ENCODE results near the gene KMT2E.
"Not testable (repeated sequence)": the region's sequence is repeated elsewhere in the genome, so short reads cannot be mapped to it uniquely, and the experiment has no call there.

Gene KMT2E

DNA sequence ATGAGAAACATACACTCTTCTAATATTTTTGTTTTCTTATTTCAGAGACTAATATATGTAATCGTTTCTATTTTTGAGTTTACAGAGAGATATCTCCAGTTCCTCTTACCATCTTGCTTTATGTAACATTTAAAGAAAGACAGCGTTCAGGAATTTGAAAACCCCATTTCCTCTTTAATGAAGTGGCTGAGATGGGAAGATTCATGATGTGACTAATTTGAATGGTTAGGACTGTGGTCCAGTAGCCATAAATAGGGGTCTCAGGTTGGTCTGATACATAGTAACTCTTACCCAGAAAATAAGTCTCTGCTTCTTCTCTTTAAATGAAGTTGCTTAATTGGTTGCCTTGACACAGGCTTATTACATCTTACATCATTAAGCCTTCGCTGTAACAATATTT, 6.9 kb downstream of the KMT2E start:
- Histone ChIP-seq H3K36me3 (ENCODE audit: insufficient read depth, low read length) (no peaks in the 10 kb centered on the region), H3K9ac (ENCODE audit: low read depth, low read length) (no peak overlapping the region), H3K4me1 (ENCODE audit: insufficient read depth, low read length) (peaks cover 9% of the 10 kb centered on the region; the same call in 1 of the 2 replicates), H3K9me3 (ENCODE audit: control insufficient read depth, insufficient read depth, low read length) (no peaks in the 10 kb centered on the region)

DNA sequence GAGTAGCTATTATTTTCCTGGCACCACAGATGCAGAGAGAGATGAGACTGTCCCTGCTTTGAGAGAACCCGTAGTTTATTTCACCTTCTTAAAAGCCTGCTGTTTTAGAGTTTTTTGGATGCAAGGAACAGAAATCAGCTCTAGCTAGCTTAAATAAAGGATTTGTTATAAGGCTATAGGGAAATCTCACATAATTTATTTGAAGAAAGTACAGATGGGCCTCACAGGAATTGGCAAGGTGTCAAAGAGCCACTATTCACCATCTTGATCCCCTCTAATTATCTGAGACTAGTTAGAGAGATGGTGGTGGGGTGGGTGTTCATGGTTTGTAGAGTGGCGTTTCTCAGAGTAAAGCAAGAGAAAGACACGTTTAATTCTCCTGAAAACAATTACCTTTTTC, 7.3 kb downstream of the KMT2E start:
- H3K9ac ChIP-seq (ENCODE audit: low read depth, low read length) = no peak overlapping the region
- no peaks in the 10 kb centered on the region for H3K36me3 ChIP-seq (ENCODE audit: insufficient read depth, low read length)
- H3K4me1 ChIP-seq (ENCODE audit: insufficient read depth, low read length) = peaks cover 9% of the 10 kb centered on the region; the same call in 1 of the 2 replicates
- H3K9me3 ChIP-seq (ENCODE audit: control insufficient read depth, insufficient read depth, low read length) = no peaks in the 10 kb centered on the region

DNA sequence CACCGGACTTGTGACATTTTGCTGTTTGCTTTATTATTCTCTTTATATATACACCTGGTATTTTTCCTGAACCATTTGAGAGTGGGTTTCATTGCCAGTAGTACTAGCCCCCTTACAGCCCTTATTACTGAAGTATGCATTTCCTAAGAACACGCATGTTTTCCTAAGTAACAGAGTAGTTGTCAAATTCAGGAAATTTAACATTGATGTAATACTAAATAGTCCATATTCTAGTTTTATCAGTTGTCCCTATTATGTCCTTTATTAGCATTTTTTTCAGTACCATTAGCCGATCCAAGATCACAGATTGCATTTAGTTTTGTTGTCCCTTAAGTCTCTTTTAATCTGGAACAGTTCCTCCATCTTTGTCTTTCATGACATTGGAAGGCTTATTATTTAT, 8.0 kb downstream of the KMT2E start:
- no peak overlapping the region for H3K9ac ChIP-seq (ENCODE audit: low read depth, low read length)
- no peaks in the 10 kb centered on the region for H3K36me3 ChIP-seq (ENCODE audit: insufficient read depth, low read length)
- peaks cover 9% of the 10 kb centered on the region; the same call in 1 of the 2 replicates for H3K4me1 ChIP-seq (ENCODE audit: insufficient read depth, low read length)
- no peaks in the 10 kb centered on the region for H3K9me3 ChIP-seq (ENCODE audit: control insufficient read depth, insufficient read depth, low read length)

DNA sequence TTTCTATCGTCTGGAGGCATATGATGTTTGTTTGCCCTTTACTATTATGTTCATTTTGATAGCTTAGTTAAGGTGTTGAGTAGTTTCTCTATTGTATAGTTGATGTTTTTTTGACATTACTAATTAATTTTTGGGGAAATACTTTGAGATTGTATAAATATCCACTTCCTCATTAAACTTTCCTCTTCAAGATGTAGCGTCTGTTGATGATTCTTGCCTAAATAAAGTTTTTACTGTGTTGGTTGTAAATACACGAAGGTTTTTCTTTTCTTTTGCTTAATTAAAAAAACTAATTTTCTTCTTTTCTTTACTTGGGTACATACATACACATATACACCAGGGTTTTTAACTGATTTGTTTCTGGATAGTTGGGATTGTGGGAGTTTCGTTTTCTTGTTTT, 8.5 kb downstream of the KMT2E start:
- Histone ChIP-seq H3K9me3 (ENCODE audit: control insufficient read depth, insufficient read depth, low read length) (no peaks in the 10 kb centered on the region), H3K36me3 (ENCODE audit: insufficient read depth, low read length) (no peaks in the 10 kb centered on the region), H3K4me1 (ENCODE audit: insufficient read depth, low read length) (peaks cover 5% of the 10 kb centered on the region; the same call in 1 of the 2 replicates), H3K9ac (ENCODE audit: low read depth, low read length) (no peak overlapping the region)

DNA sequence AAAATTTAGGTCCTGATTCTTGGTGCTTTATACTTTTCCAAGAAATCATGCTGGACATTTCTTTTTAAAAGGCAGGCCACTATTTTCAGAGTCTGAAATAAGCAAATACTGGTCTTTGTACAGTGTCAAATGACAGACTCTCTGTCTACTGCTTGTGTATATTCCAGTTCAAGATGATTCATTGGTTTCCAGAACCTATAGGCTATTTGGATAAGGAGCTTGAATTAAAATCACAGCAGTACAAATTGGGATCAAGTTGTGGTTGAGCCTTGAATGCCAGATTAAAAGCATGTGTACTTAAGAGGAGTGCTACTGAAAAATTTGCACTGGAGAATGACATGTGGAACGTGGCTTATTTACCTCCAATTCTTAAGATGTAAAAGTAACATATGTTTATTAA, 10.7 kb downstream of the KMT2E start:
- Histone ChIP-seq H3K9ac (ENCODE audit: low read depth, low read length) (no peak overlapping the region; the same call in 1 of the 2 replicates), H3K36me3 (ENCODE audit: insufficient read depth, low read length) (no peaks in the 10 kb centered on the region), H3K9me3 (ENCODE audit: control insufficient read depth, insufficient read depth, low read length) (no peaks in the 10 kb centered on the region), H3K4me1 (ENCODE audit: insufficient read depth, low read length) (no peaks in the 10 kb centered on the region)

DNA sequence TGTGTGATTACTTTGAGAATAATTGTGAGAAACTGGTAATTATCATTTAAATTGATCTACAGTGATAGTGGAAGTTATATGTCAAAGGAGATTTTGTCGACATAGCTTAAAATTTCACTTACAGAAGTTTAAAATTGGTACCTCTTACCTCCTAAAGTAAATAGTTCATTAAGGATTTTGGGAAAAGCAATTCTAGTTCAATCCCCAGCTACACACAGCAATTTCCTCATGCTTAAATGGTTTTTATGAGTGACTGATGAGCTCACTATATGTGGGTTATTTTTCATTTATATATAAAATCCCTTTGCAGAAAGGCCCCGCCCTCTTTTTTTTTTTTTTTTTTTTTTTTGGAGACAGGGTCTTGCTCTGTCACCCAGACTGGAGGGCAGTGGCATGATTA, 12.7 kb downstream of the KMT2E start:
- Histone ChIP-seq H3K36me3 (ENCODE audit: insufficient read depth, low read length) (no peaks in the 10 kb centered on the region), H3K9ac (ENCODE audit: low read depth, low read length) (no peak overlapping the region), H3K4me1 (ENCODE audit: insufficient read depth, low read length) (no peaks in the 10 kb centered on the region), H3K9me3 (ENCODE audit: control insufficient read depth, insufficient read depth, low read length) (no peaks in the 10 kb centered on the region)

DNA sequence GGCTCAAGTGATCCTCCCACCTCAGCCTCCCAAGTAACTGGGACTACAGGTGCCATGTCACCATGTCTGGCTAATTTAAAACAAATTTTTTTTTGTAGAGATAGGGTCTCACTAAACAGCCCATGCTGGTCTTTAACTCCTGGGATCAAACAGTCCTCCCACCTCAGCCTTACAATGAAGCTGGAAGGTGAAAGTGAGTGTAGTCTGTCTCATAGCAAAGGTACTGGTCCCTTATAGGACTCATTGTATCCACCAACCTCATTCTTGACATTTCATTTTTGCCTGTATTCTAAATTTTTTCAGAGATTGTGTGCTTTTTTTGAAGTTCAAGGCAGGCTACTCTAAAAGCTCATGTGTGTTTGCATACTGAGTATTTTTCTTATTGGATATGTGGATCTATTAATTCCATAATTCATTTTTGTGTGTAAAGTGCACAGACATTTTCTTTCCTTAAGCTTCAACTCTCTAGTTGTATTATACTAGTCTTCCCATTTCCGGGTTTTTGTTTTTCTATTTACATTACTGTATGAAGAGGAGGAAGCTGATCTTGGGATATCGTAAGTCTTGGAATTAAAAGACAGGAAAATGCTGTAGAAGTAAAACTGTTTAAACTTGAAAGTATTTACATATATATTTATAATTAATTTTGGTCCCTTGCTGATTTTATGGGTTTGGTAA, 13.3 kb downstream of the KMT2E start:
- H3K4me1 ChIP-seq (ENCODE audit: insufficient read depth, low read length) = no peaks in the 10 kb centered on the region
- no peaks in the 10 kb centered on the region for H3K9me3 ChIP-seq (ENCODE audit: control insufficient read depth, insufficient read depth, low read length)
- no peak overlapping the region for H3K9ac ChIP-seq (ENCODE audit: low read depth, low read length)
- H3K36me3 ChIP-seq (ENCODE audit: insufficient read depth, low read length) = no peaks in the 10 kb centered on the region

DNA sequence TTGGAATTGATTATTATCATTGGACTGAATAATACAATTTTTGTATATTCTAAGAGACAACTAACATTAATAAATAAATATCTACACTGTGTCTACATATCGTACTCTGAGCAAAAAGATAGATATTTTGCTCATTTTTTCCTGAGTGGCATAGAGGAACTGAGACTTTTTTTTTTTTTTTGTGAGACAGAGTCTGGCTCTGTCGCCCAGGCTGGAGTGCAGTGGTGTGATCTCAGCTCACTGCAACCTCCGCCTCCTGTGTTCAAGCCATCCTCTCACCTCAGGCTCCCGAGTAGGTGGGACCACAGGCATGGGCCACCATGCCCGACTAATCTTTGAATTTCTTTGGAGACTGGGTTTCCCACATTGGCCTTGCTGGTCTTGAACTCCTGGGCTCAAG, 14.0 kb downstream of the KMT2E start:
- no peaks in the 10 kb centered on the region for H3K9me3 ChIP-seq (ENCODE audit: control insufficient read depth, insufficient read depth, low read length)
- H3K9ac ChIP-seq (ENCODE audit: low read depth, low read length) = no peak overlapping the region
- no peaks in the 10 kb centered on the region for H3K36me3 ChIP-seq (ENCODE audit: insufficient read depth, low read length)
- no peaks in the 10 kb centered on the region for H3K4me1 ChIP-seq (ENCODE audit: insufficient read depth, low read length)

DNA sequence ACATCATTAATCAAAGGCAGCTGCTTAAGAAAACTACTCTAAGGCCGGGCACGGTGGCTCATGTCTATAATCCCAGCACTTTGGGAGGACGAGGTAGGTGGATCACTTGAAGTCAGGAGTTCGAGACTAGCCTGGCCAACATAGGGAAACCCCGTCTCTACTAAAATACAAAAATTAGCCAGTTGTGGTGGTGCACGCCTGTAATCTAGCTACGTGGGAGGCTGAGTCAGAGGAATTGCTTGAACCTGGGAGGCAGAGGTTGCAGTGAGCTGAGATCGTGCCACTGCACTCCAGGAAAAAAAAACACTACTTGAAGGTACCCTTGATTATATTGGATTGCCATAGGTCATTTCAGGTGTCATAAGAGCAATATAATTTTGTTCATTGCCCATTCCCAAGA, 14.9 kb downstream of the KMT2E start:
- not testable (repeated sequence) for H3K9ac ChIP-seq (ENCODE audit: low read depth, low read length); H3K9me3 ChIP-seq (ENCODE audit: control insufficient read depth, insufficient read depth, low read length); H3K36me3 ChIP-seq (ENCODE audit: insufficient read depth, low read length); H3K4me1 ChIP-seq (ENCODE audit: insufficient read depth, low read length)

DNA sequence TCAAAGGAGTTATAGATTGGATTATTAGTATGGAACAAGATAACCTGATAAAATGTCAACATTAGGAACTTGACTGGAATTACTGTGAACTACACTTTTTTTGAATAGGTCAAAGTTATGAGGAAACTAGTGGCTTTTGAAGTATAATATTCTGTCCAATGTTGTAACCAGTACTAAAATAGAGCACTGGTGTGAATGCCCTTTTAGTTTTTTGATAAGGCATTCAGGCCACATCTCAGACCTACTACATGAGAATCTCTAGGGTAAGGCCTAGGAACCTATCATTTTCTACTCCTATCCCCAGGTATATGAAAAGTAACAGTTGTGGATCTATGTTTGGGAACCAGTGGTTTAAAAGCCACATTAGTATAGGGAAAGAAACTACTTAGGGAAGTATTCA, 16.4 kb downstream of the KMT2E start:
- H3K36me3 ChIP-seq (ENCODE audit: insufficient read depth, low read length) = no peaks in the 10 kb centered on the region
- no peaks in the 10 kb centered on the region for H3K4me1 ChIP-seq (ENCODE audit: insufficient read depth, low read length)
- no peak overlapping the region for H3K9ac ChIP-seq (ENCODE audit: low read depth, low read length)
- no peaks in the 10 kb centered on the region for H3K9me3 ChIP-seq (ENCODE audit: control insufficient read depth, insufficient read depth, low read length)

DNA sequence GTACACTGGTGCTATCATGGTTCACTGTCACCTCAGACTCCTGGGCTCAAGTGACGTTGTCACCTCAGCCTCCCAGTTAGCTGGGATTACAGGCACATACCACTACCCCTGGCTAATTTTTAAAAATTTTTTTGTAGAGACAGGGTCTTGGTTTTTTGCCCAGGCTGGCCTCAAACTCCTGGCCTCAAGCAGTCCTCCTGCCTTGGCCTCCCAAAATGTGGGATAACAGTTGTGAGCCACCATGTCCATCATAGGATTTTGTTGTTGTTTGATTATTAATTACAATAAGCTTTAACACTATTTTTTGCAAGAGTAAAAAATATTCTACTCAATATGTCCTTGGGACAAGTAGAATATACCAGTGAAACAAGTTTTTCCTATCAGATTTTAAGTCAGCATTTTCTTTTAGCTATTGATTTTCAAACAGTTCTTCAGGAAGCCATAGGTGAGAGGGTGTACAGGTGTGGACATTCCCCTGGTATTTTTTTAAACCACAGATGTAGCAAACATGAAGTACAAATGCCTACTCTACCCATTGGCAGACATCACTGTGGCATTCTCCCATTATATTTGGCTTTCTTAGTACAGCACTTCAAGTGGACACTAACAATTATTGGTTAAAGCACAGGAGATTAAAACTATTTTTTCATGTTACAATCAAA, 18.7 kb downstream of the KMT2E start:
- H3K9me3 ChIP-seq (ENCODE audit: control insufficient read depth, insufficient read depth, low read length) = no peaks in the 10 kb centered on the region
- H3K4me1 ChIP-seq (ENCODE audit: insufficient read depth, low read length) = no peaks in the 10 kb centered on the region
- no peak overlapping the region for H3K9ac ChIP-seq (ENCODE audit: low read depth, low read length)
- H3K36me3 ChIP-seq (ENCODE audit: insufficient read depth, low read length) = no peaks in the 10 kb centered on the region

DNA sequence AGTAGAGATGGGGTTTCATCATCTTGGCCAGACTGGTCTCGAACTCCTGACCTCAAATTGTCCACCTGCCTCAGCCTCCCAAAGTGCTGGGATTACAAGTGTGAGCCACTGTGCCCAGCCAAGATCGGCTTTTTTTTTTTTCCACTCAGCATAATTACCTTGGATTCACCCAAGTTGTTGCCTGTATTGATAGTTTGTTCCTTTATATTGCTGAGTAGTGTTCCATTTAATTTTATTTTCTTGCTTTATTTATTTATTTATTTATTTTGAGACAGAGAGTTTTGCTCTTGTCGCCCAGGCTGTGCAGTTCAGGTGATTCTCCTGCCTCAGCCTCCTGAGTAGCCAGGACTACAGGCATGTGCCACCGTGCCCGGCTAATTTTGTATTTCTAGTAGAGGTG, 21.3 kb downstream of the KMT2E start:
- H3K36me3 ChIP-seq (ENCODE audit: insufficient read depth, low read length) = no peaks in the 10 kb centered on the region
- H3K9me3 ChIP-seq (ENCODE audit: control insufficient read depth, insufficient read depth, low read length) = no peaks in the 10 kb centered on the region
- H3K9ac ChIP-seq (ENCODE audit: low read depth, low read length) = no peak overlapping the region
- no peaks in the 10 kb centered on the region for H3K4me1 ChIP-seq (ENCODE audit: insufficient read depth, low read length)

DNA sequence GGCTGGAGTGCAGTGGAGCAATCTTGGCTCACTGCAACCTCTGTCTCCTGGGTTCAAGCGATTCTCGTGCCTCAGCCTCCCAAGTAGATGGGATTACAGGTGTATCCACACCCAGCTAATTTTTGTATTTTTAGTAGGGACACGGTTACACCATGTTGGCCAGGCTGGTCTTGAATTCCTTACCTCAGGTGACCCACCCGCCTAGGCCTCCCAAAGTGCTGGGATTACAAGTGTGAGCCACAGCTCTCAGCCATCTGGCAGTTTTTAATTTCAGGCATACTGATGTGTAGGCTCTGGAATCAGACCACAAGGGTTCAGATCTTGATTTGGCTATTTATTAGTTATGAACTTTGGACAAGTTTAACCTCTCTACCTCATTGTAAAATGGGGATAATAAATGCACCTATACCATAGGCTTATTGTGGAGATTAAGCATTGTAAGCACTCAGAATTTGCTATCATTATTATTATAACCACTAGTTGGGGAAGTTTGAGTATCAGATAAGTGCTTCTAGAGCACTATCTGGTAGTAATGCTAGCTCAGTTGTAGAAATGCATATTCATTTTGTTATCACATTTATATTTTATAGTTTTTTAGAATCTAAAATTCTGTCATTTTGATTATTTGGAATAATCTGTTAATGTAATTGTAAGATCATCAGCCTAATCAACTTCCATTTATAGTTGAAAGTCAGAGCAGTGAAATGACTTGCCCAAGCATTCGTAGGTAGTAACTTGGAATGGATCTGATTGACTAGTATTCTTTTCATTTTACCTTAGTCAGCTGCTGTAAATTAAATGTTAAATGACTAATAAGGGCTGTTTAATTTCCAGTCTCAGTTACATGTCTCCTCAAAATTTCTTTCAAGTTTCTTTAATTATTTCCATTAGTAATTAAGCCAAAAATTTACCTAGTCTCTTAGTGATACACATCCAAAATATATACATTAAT, 22.5 kb downstream of the KMT2E start:
- H3K36me3 ChIP-seq (ENCODE audit: insufficient read depth, low read length) = no peaks in the 10 kb centered on the region
- H3K9me3 ChIP-seq (ENCODE audit: control insufficient read depth, insufficient read depth, low read length) = no peaks in the 10 kb centered on the region
- no peak overlapping the region for H3K9ac ChIP-seq (ENCODE audit: low read depth, low read length)
- peaks cover 2% of the 10 kb centered on the region; the same call in 1 of the 2 replicates for H3K4me1 ChIP-seq (ENCODE audit: insufficient read depth, low read length)

DNA sequence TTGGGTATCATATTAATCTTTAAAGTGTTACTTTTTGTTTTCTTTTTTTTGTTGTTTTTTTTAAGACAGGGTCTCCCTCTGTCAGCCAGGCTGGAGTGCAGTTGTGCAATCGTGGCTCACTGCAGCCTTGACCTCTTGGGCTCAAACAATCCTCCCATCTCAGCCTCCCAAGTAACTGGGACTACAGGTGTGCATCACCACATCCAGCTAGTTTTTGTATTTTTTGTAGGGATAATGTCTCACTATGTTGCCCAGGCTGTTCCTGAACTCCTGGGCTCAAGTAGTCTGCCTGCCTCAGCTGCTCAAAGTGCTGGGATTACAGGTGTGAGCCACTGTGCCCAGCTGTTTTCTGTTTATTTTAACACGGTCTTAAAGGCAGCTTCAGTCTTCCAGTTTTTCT, 23.3 kb downstream of the KMT2E start:
- Histone ChIP-seq H3K9me3 (ENCODE audit: control insufficient read depth, insufficient read depth, low read length) (no peaks in the 10 kb centered on the region), H3K9ac (ENCODE audit: low read depth, low read length) (no peak overlapping the region), H3K36me3 (ENCODE audit: insufficient read depth, low read length) (no peaks in the 10 kb centered on the region), H3K4me1 (ENCODE audit: insufficient read depth, low read length) (peaks cover 2% of the 10 kb centered on the region; the same call in 1 of the 2 replicates)

Measured in ES-I3 (cell line).